LNCAP (cell line): ENCODE measurements around the gene RABEP2.

ENCODE experiments used
- CTCF ChIP-seq: fragments of 450-650 bp; IDR thresholded peaks from 2 replicates; pipeline ENCODE4 v1.5.1; 2017; ENCODE audit warnings: mild to moderate bottlenecking

The RABEP2 gene

GRCh38 chr16:28958216-28958615 is 33.2 kb upstream of the RABEP2 start:
- TF ChIP-seq CTCF: no peak

- no peak for TF ChIP-seq CTCF
Observed at GRCh38 chr16:28951410-28951943, 26.4 kb upstream of the RABEP2 start.

GRCh38 chr16:28950648-28951409 is 25.8 kb upstream of the RABEP2 start, which contains the start of gene NFATC2IP:
Gene NFATC2IP (plus strand): TSS chr16:28950937. CDS start chr16:28951012, 75 bp downstream.
- TF ChIP-seq CTCF: no peak

- no peak for TF ChIP-seq CTCF
Observed at GRCh38 chr16:28946681-28947080, 21.6 kb upstream of the RABEP2 start.

GRCh38 chr16:28943281-28943680 is 18.2 kb upstream of the RABEP2 start:
- TF ChIP-seq CTCF: no peak

GRCh38 chr16:28938721-28939120 is 13.7 kb upstream of the RABEP2 start:
- TF ChIP-seq CTCF: no peak

GRCh38 chr16:28937222-28937876 is 12.3 kb upstream of the RABEP2 start:
- TF ChIP-seq CTCF: no peak
